ENCODE data around the gene THADA.

Gene THADA

DNA sequence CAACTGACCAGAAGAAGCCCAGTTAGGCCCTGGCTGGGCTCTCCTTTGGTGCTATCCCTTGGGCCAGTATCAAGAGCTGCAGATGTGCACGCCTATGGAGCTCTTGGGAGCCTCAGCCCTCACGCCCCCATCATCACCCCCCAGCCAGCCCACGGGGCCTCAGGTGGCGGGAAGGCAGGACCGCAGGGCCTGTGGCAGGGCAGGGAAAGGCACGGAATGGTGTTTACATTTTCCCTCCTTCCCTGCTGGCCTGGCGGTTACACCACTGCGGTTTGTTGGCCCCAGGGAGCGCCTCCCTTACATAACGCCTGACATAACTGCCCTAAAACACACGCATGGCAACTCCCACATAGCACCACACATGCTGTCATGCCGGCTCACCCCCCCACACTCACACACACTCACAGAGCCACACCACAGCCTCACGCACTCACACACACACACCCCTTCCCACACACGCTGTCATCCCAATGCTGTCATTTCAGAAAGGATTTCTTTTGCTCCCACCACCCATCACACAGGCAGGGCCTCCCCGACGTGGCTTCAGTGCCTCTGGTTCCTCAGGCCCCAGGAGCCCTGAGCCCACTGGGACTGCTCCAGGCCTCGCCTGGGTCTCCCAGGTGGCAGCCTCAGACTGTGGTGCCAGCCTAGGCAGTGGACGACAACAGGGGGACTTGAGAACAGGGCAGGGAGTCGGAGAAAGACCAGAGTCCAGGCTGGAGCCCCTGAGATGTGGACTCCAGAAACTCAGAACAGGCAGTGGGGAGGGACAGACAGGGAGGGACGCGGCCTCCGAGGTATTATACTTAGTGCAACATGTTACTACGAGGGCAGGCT is 385.2 kb downstream of the THADA start:
- Histone ChIP-seq H3K4me2 (ENCODE audit: low read length) (no peak overlapping the region), H3K27ac (ENCODE audit: low read length) (no peak overlapping the region), H3K9me3 (ENCODE audit: insufficient read depth, low read length) (no peaks in the 10 kb centered on the region), H3K4me3 (ENCODE audit: low read length) (no peak overlapping the region), H2AFZ (ENCODE audit: low read depth, low read length) (no peak overlapping the region), H3K27me3 (ENCODE audit: low read depth, low read length) (no peaks in the 10 kb centered on the region), H3K36me3 (replicated peaks; ENCODE audit: low read depth, low read length) (no peaks in the 10 kb centered on the region), H3K4me1 (ENCODE audit: low read length) (peaks cover 16% of the 10 kb centered on the region), H3K79me2 (ENCODE audit: low read length) (no peaks in the 10 kb centered on the region), H3K9ac (ENCODE audit: low read length) (no peak overlapping the region), H4K20me1 (ENCODE audit: insufficient read depth, low read length) (no peaks in the 10 kb centered on the region)
- no peak for TF ChIP-seq EZH2phosphoT487 (IDR thresholded peaks at IDR 0.05; ENCODE audit: low read depth)
- TF ChIP-seq, protein P1, sequence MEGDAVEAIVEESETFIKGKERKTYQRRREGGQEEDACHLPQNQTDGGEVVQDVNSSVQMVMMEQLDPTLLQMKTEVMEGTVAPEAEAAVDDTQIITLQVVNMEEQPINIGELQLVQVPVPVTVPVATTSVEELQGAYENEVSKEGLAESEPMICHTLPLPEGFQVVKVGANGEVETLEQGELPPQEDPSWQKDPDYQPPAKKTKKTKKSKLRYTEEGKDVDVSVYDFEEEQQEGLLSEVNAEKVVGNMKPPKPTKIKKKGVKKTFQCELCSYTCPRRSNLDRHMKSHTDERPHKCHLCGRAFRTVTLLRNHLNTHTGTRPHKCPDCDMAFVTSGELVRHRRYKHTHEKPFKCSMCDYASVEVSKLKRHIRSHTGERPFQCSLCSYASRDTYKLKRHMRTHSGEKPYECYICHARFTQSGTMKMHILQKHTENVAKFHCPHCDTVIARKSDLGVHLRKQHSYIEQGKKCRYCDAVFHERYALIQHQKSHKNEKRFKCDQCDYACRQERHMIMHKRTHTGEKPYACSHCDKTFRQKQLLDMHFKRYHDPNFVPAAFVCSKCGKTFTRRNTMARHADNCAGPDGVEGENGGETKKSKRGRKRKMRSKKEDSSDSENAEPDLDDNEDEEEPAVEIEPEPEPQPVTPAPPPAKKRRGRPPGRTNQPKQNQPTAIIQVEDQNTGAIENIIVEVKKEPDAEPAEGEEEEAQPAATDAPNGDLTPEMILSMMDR (IDR thresholded peaks at IDR 0.05; ENCODE audit: low read depth, low read length): no peak

DNA sequence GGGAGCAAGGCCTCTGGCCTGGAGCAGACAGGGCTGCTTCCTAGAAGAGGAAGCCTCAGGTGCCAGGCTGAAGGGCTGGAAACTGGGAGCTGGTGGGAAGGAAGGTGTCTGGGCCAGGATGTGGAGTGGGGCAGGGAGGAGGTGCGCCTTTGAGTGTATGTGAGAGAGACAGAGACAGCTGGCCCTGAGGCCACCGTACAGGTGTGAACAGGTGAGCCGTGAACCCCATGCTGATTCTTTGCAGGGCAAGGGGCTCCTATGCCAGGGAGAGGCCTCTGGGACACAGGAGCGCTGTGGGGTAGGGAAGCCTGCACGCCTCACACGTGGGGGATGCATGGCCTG is 385.7 kb downstream of the THADA start:
- H3K27me3 ChIP-seq (ENCODE audit: low read depth, low read length): no peaks in the 10 kb centered on the region
- no peaks in the 10 kb centered on the region for H3K79me2 ChIP-seq (ENCODE audit: low read length)
- TF ChIP-seq, protein P1 (IDR thresholded peaks at IDR 0.05; ENCODE audit: low read depth, low read length): no peak
- no peak for TF ChIP-seq EZH2phosphoT487 (IDR thresholded peaks at IDR 0.05; ENCODE audit: low read depth)
- H3K4me1 ChIP-seq (ENCODE audit: low read length): peaks cover 16% of the 10 kb centered on the region
- H3K9ac ChIP-seq (ENCODE audit: low read length): no peak overlapping the region
- H3K4me3 ChIP-seq (ENCODE audit: low read length): no peak overlapping the region
- H3K36me3 ChIP-seq (replicated peaks; ENCODE audit: low read depth, low read length): no peaks in the 10 kb centered on the region
- no peak overlapping the region for H3K4me2 ChIP-seq (ENCODE audit: low read length)
- H3K27ac ChIP-seq (ENCODE audit: low read length): no peak overlapping the region
- no peaks in the 10 kb centered on the region for H3K9me3 ChIP-seq (ENCODE audit: insufficient read depth, low read length)
- H2AFZ ChIP-seq (ENCODE audit: low read depth, low read length): no peak overlapping the region
- no peaks in the 10 kb centered on the region for H4K20me1 ChIP-seq (ENCODE audit: insufficient read depth, low read length)

GRCh38 chr2:43209204-43209717 is 386.6 kb downstream of the THADA start:
- H3K79me2 ChIP-seq (ENCODE audit: low read length): no peaks in the 10 kb centered on the region
- no peak overlapping the region for H3K27ac ChIP-seq (ENCODE audit: low read length)
- H3K36me3 ChIP-seq (replicated peaks; ENCODE audit: low read depth, low read length): no peaks in the 10 kb centered on the region
- H3K4me1 ChIP-seq (ENCODE audit: low read length): peaks cover 16% of the 10 kb centered on the region
- H3K9me3 ChIP-seq (ENCODE audit: insufficient read depth, low read length): no peaks in the 10 kb centered on the region
- no peak overlapping the region for H3K4me2 ChIP-seq (ENCODE audit: low read length)
- no peak for TF ChIP-seq EZH2phosphoT487 (IDR thresholded peaks at IDR 0.05; ENCODE audit: low read depth)
- TF ChIP-seq, protein P1 (IDR thresholded peaks at IDR 0.05; ENCODE audit: low read depth, low read length): no peak
- H2AFZ ChIP-seq (ENCODE audit: low read depth, low read length): no peak overlapping the region
- H3K9ac ChIP-seq (ENCODE audit: low read length): no peak overlapping the region
- H3K27me3 ChIP-seq (ENCODE audit: low read depth, low read length): no peaks in the 10 kb centered on the region
- H4K20me1 ChIP-seq (ENCODE audit: insufficient read depth, low read length): no peaks in the 10 kb centered on the region
- H3K4me3 ChIP-seq (ENCODE audit: low read length): no peak overlapping the region

GRCh38 chr2:43207553-43208300 is 388.1 kb downstream of the THADA start:
- Histone ChIP-seq H3K9me3 (ENCODE audit: insufficient read depth, low read length) (no peaks in the 10 kb centered on the region), H3K27ac (ENCODE audit: low read length) (no peak overlapping the region), H4K20me1 (ENCODE audit: insufficient read depth, low read length) (no peaks in the 10 kb centered on the region), H3K4me3 (ENCODE audit: low read length) (no peak overlapping the region), H3K9ac (ENCODE audit: low read length) (no peak overlapping the region), H3K79me2 (ENCODE audit: low read length) (no peaks in the 10 kb centered on the region), H3K27me3 (ENCODE audit: low read depth, low read length) (no peaks in the 10 kb centered on the region), H3K4me1 (ENCODE audit: low read length) (peaks cover 7% of the 10 kb centered on the region), H3K4me2 (ENCODE audit: low read length) (no peak overlapping the region), H2AFZ (ENCODE audit: low read depth, low read length) (no peak overlapping the region), H3K36me3 (replicated peaks; ENCODE audit: low read depth, low read length) (no peaks in the 10 kb centered on the region)
- TF ChIP-seq EZH2phosphoT487 (IDR thresholded peaks at IDR 0.05; ENCODE audit: low read depth): no peak
- TF ChIP-seq, protein P1 (IDR thresholded peaks at IDR 0.05; ENCODE audit: low read depth, low read length): no peak
